ENCODE data around the gene PCSK6.

PCSK6 gene

DNA sequence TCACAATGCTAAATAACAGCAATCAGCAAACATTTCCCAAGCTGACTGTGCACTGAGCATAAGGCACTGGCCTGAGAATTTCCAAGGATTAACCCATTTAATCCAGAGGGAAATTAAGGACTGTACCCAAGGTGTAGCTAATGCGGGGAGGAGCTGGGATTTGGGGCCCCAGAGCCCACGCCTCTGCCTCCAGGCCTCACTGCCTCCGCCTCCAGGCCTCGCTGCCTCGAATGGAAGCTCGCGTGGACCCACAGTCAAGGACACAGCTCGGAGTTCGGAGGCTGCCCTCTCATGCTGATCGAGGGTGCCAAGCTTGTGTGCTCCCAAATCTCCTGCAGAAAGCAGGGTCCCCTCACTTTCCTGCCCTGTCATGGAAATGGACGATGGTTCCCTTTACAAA lies 118.0 kb downstream of the PCSK6 start:
- DNase-seq (ENCODE audit: low read depth in 1 of 2, low spot score in 1 of 2): no peak
- no peak overlapping the region for H3K27ac ChIP-seq (replicated peaks)
- H3K4me3 ChIP-seq (replicated peaks; ENCODE audit: insufficient read depth, low read length): no peak overlapping the region
- H3K27me3 ChIP-seq (ENCODE audit: insufficient read depth, poor library complexity, severe bottlenecking): no peaks in the 10 kb centered on the region
- TF ChIP-seq GABPA (IDR thresholded peaks at IDR 0.05; ENCODE audit: low read depth) (no peak), POLR2AphosphoS5 (IDR thresholded peaks at IDR 0.05; ENCODE audit: low read depth) (no peak), SPI1 (IDR thresholded peaks at IDR 0.05; ENCODE audit: borderline replicate concordance, low read depth) (no peak)
- TF ChIP-seq, protein P1, sequence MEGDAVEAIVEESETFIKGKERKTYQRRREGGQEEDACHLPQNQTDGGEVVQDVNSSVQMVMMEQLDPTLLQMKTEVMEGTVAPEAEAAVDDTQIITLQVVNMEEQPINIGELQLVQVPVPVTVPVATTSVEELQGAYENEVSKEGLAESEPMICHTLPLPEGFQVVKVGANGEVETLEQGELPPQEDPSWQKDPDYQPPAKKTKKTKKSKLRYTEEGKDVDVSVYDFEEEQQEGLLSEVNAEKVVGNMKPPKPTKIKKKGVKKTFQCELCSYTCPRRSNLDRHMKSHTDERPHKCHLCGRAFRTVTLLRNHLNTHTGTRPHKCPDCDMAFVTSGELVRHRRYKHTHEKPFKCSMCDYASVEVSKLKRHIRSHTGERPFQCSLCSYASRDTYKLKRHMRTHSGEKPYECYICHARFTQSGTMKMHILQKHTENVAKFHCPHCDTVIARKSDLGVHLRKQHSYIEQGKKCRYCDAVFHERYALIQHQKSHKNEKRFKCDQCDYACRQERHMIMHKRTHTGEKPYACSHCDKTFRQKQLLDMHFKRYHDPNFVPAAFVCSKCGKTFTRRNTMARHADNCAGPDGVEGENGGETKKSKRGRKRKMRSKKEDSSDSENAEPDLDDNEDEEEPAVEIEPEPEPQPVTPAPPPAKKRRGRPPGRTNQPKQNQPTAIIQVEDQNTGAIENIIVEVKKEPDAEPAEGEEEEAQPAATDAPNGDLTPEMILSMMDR (IDR thresholded peaks at IDR 0.05; ENCODE audit: insufficient read depth, low read length): no peak
- TF ChIP-seq, protein P2, sequence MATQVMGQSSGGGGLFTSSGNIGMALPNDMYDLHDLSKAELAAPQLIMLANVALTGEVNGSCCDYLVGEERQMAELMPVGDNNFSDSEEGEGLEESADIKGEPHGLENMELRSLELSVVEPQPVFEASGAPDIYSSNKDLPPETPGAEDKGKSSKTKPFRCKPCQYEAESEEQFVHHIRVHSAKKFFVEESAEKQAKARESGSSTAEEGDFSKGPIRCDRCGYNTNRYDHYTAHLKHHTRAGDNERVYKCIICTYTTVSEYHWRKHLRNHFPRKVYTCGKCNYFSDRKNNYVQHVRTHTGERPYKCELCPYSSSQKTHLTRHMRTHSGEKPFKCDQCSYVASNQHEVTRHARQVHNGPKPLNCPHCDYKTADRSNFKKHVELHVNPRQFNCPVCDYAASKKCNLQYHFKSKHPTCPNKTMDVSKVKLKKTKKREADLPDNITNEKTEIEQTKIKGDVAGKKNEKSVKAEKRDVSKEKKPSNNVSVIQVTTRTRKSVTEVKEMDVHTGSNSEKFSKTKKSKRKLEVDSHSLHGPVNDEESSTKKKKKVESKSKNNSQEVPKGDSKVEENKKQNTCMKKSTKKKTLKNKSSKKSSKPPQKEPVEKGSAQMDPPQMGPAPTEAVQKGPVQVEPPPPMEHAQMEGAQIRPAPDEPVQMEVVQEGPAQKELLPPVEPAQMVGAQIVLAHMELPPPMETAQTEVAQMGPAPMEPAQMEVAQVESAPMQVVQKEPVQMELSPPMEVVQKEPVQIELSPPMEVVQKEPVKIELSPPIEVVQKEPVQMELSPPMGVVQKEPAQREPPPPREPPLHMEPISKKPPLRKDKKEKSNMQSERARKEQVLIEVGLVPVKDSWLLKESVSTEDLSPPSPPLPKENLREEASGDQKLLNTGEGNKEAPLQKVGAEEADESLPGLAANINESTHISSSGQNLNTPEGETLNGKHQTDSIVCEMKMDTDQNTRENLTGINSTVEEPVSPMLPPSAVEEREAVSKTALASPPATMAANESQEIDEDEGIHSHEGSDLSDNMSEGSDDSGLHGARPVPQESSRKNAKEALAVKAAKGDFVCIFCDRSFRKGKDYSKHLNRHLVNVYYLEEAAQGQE (IDR thresholded peaks at IDR 0.05; ENCODE audit: insufficient replicate concordance, low read depth): no peak

GRCh38 chr15:101371081-101371480 lies 118.4 kb downstream of the PCSK6 start:
- TF ChIP-seq GABPA (IDR thresholded peaks at IDR 0.05; ENCODE audit: low read depth): no peak
- TF ChIP-seq SPI1 (IDR thresholded peaks at IDR 0.05; ENCODE audit: borderline replicate concordance, low read depth): no peak
- TF ChIP-seq, protein P2 (IDR thresholded peaks at IDR 0.05; ENCODE audit: insufficient replicate concordance, low read depth): no peak
- TF ChIP-seq, protein P1 (IDR thresholded peaks at IDR 0.05; ENCODE audit: insufficient read depth, low read length): no peak
- no peak for TF ChIP-seq POLR2AphosphoS5 (IDR thresholded peaks at IDR 0.05; ENCODE audit: low read depth)
- Histone ChIP-seq H3K27ac (replicated peaks) (no peak overlapping the region), H3K4me3 (replicated peaks; ENCODE audit: insufficient read depth, low read length) (no peak overlapping the region), H3K27me3 (ENCODE audit: insufficient read depth, poor library complexity, severe bottlenecking) (no peaks in the 10 kb centered on the region)
- DNase-seq (ENCODE audit: low read depth in 1 of 2, low spot score in 1 of 2): no peak

DNA sequence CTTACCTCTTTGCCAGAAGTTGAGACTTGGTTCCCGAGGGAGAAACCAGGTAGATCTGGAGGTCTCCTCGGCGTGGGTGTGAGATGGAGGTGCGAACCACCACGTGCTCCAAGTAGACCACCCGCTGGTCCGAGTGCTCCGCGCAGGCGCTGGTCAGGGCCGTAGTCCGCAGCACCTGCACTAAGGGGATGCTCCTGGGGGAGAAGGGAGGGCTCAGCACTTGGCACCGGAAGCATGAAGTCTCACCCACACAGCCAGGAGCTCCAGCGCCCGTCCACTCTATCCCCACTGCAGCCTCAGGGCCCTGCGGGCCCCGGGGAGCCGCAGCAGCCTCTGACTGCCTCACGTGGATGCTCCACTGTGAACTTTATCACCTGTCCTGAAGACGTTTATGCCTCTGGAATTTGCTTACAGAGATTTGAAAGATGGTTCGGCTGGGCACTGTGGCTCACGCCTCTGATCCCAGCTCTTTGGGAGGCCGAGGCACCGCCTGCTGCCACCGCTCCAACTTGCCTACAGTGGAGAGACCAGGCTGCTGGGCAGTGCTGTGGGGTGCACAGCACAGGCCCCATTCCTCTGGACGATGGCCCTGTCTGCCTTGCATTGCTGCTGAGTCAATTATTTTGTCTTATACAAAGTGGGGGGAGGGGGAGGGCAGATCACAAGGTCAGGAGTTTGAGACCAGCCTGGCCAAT lies 119.0 kb downstream of the PCSK6 start:
- no peak overlapping the region for H3K27ac ChIP-seq (replicated peaks)
- H3K4me3 ChIP-seq (replicated peaks; ENCODE audit: insufficient read depth, low read length): no peak overlapping the region
- no peak for DNase-seq (ENCODE audit: low read depth in 1 of 2, low spot score in 1 of 2)
- TF ChIP-seq SPI1 (IDR thresholded peaks at IDR 0.05; ENCODE audit: borderline replicate concordance, low read depth) (no peak), GABPA (IDR thresholded peaks at IDR 0.05; ENCODE audit: low read depth) (no peak), POLR2AphosphoS5 (IDR thresholded peaks at IDR 0.05; ENCODE audit: low read depth) (no peak)
- TF ChIP-seq, protein P2 (IDR thresholded peaks at IDR 0.05; ENCODE audit: insufficient replicate concordance, low read depth): no peak
- TF ChIP-seq, protein P1 (IDR thresholded peaks at IDR 0.05; ENCODE audit: insufficient read depth, low read length): no peak
- no peaks in the 10 kb centered on the region for H3K27me3 ChIP-seq (ENCODE audit: insufficient read depth, poor library complexity, severe bottlenecking)

Measured in HL-60 (cell line).